GM19463 (cell line): ENCODE data around the gene CCNT2.
"Not testable (repeated sequence)": the region's sequence is repeated elsewhere in the genome, so short reads cannot be mapped to it uniquely, and the experiment has no call there.

Experiments
- ATAC-seq: cut with Tn5 transposase; IDR thresholded peaks from one replicate; pipeline ENCODE4 v1.9.1; 2021; ENCODE audit warnings: mild to moderate bottlenecking, moderate library complexity; ENCODE audit not compliant: unreplicated experiment

CCNT2 gene

GRCh38 chr2:134973241-134974138 is 54.9 kb downstream of the CCNT2 start:
- no peak for ATAC-seq

GRCh38 chr2:134975281-134976009 is 56.8 kb downstream of the CCNT2 start:
- no peak for ATAC-seq

- ATAC-seq = no peak
Observed at GRCh38 chr2:134976074-134976702, 57.6 kb downstream of the CCNT2 start.

GRCh38 chr2:134977104-134977503 is 58.5 kb downstream of the CCNT2 start:
- not testable (repeated sequence) for ATAC-seq

GRCh38 chr2:134979221-134979620 is 60.6 kb downstream of the CCNT2 start:
- ATAC-seq = no peak

GRCh38 chr2:134980639-134981038 is 62.0 kb downstream of the CCNT2 start:
- no peak for ATAC-seq

GRCh38 chr2:134982603-134983002 is 64.0 kb downstream of the CCNT2 start:
- ATAC-seq = no peak

- no peak for ATAC-seq
Observed at GRCh38 chr2:134985061-134985460, 66.4 kb downstream of the CCNT2 start.

- no peak for ATAC-seq
Observed at GRCh38 chr2:134988994-134989605, 70.5 kb downstream of the CCNT2 start.

- no peak for ATAC-seq
Observed at GRCh38 chr2:134999521-134999920, 80.9 kb downstream of the CCNT2 start.

- no peak for ATAC-seq
Observed at GRCh38 chr2:135002836-135003235, 84.2 kb downstream of the CCNT2 start.

- peak; percentile 97 for ATAC-seq
Observed at GRCh38 chr2:135004005-135004746, 85.6 kb downstream of the CCNT2 start.

GRCh38 chr2:135005753-135006152 is 87.1 kb downstream of the CCNT2 start:
- ATAC-seq = no peak
